ENCODE measurements around the gene FCGBP.
"Not testable (repeated sequence)": the region's sequence is repeated elsewhere in the genome, so short reads cannot be mapped to it uniquely, and the experiment has no call there.

FCGBP gene

DNA sequence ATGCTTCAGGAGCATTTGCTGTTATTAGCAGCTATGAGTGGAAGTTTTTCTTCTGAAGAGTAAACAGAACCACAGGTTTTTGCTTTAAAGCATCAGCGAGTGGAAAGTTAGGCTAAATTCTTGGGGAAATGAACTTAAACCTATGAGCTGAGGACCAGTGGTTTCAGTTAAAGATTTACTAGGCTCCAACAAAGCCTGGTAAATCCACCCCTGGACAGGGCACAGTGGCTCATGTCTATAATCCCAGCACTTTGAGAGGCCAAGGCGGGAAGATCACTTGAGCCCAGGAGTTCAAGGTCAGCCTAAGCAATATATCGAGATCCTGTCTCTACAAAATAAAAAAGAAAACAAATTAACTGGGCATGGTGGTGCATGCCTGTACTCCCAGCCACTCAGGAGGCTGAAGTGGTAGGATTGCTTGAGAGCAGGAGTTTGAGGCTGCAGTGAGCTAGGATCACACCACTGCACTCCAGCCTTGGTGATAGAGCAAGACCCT is 46.9 kb downstream of the FCGBP start:
- not testable (repeated sequence) for DNase-seq

DNA sequence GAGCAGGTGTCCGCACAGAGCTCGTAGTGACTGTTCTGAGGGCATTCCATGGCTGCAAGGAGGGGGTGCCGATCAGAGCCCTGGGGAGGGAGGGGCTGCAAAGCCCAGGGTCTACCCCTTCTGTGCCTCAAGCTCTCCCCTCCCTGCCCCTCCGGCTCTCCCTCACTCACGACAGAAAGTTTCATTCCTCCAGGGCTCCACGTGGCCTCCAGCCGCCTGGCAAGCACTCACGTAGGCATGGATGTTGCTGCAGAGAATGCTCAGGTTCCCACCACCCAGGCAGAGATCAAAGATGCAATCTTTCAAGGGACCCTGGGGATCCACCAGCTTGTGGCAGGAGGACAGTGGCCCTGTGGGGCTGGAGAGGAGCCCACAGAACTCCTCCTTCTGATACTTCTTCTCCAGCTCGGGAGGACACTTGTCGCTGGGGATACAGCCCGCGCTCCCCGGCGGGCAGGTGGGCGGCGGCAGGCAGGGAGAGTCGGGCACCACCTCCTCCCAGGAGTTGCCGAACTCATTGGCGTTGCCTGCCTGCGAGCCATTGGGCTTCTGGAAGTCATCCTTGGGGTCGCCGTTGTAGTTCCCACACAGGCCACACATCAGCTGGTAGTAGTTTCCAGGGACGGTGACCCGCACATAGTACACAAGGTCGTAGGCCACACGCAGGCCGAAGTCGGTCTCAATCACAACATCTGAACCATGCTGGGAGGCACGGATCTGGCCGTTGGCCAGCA is 48.4 kb downstream of the FCGBP start:
- DNase-seq: not testable (repeated sequence)

DNA sequence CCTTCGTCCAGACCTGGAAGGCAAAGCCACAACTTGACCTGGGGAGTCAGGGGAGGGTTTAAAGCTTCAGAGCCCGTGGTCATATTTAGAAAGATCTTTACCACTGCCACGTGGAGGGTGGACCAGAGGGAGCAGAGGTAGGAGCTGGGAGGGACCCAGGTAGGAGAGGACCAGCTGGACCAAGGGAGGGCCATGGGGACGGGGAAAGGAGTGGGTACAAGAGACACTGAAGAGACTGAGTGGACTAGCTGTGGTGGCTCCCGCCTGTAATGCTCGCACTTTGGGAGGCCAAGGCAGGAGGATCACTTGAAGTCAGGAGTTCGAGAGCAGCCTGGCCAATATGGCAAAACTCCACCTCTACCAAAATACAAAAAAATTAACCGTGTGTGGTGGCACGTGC is 49.7 kb downstream of the FCGBP start:
- not testable (repeated sequence) for DNase-seq

Data from right hindlimb (tissue), 1 donor.